Hematopoietic multipotent progenitor cell treated with erythropoietin and hydrocortisone succinate and interleukin-3 and kit ligand, for 8 days (in vitro differentiated cells): ENCODE measurements around the gene CCDC24.

Experiments
- DNase-seq: peaks from one replicate; pipeline ENCODE4 v3.0.0-alpha.2; 2015

The CCDC24 gene

GRCh38 chr1:44000122-44000665 is 8.8 kb downstream of the CCDC24 start:
- no peak for DNase-seq

DNA sequence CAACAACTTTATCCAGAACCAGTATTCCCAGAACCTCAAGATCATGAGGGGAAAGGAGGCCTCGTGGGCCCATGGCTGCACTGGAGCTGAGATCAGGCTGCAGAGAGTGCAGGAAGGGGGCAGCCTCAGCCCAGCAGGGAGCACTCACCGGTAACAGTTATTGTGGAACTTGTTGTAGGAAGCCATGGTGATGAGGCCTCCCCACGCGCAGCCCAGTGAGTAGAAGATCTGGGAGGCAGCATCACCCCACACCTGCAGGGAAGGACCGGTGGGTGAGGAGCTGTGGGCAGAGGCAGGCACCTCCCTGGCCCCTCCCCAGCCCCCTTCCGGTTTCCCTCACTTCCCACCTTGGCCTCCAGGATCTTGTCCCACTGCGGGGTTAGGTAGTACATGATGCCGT is 10.8 kb downstream of the CCDC24 start:
- DNase-seq = no peak

DNA sequence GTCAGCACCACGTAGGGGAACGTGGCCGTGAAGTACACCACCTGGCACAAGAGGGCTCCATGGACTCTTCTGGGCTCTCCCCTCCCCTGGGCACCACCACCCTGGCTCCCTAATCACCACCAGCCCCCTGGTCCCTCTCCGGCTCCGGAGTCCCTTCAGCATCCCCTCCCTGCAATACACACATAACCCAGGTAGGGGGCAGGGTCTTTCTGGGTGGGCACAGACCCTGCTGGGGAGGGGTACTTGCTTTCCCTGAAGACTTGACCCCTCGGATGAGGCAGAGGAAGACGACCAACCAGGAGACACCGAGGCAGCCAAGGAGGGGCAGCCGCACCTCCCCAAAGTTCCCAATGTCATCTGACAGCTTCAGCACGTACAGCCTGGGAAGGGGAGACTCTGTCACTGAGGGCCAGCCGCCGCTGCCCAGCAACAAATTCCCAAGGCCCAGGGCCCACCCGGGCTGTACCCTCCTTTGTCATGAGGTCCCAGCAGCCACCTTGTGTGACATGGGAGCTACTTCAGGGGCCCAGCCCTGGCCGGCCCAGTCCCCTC is 11.3 kb downstream of the CCDC24 start:
- no peak for DNase-seq

- no peak for DNase-seq
Observed at GRCh38 chr1:44008259-44008658, 16.9 kb downstream of the CCDC24 start.

GRCh38 chr1:44010935-44011471 is 19.6 kb downstream of the CCDC24 start:
- no peak for DNase-seq

DNA sequence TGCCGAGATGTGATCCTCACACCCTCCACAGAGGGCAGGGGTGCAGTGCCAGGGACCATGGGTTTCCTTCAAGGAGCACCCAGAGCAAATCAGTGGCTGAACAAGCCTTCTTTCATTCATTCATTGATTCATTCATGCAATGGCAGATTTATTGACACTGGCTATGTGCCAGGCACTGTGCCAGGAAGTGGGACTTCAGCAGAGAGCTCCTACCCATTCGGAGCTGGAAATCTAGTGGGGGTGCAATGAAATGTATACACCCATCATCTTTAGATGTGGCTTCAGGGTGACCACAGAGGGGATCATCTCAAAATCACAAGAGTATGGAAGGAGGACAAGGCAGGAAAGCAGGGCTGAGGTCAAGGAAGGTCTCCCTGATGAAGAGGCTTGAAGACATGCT is 21.0 kb downstream of the CCDC24 start:
- no peak for DNase-seq

DNA sequence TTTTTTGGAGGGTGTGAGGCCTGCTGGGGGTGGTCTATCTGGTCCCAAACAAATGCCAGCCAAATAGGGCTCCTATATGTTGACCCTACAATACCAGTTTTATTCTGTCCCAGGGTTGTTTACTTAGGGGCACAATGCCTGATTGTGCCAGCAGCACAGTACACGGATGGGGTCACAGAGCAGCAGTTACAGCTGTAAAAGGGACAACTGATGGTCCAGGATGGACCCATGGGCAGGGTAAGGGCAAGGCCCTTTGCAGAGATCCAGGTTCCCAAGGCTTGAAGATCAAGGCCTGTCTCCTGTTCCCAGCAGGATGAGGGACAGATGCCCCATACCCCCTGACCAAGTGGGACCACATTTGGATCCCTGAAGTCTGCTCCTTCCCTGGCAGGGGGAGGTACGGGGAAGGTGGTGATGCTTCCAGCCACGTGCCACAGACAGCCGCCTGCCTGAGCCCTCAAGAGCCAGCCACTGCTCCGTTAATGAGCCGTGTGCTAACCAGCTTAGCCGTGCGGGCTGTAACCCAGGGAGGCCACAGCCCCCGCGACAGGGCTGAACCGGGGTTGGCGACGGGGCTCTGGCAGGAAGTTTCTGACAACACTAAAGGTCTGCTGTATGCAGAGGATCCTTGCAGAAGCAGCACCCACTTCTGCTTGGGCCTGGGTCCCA is 21.7 kb downstream of the CCDC24 start:
- DNase-seq = no peak

DNA sequence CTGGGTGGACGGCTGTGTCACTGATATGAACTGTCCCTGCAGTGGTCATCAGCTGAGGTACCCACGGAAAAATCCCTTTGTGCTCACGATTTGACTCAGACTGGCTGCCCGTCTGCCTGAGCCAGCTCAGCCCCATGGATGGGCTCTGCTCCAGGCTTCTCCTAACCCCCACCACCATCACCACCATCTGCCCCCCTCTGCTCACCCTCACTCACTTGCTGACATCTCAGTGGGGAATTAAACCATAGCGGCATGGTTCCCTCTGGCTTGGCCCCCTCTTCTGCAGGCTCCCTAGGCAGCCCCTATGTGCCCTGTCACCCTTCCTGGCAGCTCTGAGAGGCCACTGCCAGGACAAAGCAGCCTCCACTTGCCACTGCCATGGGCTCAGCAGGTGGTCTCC is 22.6 kb downstream of the CCDC24 start:
- no peak for DNase-seq

DNA sequence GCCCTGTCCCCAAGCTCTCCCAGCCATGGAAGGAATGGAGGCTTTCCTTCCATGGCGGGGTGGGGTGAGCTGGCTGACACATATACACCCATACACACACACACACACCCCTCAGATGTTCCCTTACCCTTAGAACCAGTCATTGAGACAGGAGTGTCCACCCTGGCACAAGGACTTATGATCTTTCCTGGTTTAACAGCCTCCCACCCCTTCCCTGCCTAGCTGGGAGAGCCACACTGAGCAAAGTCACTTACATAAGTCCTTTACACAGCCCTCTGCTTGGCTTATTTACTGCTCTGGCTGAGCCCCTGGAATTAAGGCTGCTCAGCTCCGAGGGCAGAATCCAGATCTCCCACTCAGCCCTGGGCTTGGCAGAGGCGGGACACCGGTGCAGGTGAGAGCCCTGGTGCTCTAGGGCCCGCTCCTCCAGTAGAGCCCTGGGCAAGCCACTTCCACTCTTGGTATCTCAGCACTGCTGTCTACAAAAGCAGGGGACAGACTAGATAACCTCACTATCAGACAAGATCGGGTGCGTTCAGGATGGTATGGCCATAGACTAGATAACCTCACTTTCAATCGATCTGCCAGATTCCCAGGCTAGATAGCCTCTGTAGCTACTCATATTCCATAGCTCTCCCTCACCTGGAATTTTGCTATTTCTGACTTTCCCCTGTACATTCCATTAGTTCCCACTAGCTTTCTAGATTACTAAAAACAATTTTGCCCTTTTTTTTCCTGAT is 23.1 kb downstream of the CCDC24 start:
- DNase-seq = no peak

- no peak for DNase-seq
Observed at GRCh38 chr1:44015206-44015605, 23.8 kb downstream of the CCDC24 start.

GRCh38 chr1:44016041-44016889 is 24.9 kb downstream of the CCDC24 start:
- no peak for DNase-seq

DNA sequence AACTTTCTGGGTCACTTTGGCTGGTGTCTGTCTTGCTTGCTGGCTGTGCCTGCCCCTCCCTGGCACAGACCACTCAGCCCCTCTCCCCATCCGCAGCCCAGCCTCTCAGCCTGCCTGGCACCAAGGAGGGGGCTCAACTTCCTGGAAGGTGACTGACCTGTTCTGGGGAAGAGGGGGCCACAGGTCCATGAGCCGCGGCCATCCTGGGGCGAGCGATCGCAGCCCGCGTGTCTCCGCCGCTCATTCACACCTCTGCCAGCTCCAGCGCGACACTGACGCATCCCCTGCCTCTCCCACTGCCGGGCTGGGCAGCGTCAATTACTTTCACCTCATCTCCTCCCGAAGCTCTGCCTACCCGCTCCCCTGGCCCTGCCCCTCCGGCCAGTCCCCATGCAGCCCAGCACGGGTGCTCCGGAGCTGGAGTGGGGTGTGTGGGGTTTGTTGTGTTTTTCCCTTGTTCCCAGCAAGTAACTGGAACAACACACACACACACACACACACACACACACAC is 25.5 kb downstream of the CCDC24 start:
- no peak for DNase-seq

DNA sequence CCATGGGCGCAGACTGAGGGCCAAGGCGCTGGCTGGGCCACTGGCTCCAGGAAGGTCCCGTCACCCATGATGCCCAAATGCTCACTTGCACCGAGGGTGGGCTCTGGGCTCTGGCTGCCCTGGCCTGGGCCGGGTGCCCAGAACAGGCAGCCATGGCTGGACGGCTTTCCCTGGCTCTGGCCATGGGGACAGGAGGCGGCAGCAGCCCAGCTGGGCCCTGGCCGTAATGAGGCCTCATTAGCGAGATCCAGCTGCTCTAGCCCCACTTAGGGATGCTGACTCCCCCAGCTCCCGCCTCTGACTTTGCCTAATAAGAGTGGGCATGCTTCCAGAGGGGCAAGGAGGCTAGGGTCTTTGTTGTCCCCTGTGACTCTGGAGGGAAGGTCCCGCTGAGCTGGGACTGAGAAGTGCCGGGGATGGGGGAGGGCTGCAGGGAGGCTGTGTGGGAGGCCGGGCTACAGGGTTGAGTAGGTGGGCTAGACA is 28.1 kb downstream of the CCDC24 start:
- no peak for DNase-seq

GRCh38 chr1:44020464-44020863 is 29.1 kb downstream of the CCDC24 start:
- no peak for DNase-seq

DNA sequence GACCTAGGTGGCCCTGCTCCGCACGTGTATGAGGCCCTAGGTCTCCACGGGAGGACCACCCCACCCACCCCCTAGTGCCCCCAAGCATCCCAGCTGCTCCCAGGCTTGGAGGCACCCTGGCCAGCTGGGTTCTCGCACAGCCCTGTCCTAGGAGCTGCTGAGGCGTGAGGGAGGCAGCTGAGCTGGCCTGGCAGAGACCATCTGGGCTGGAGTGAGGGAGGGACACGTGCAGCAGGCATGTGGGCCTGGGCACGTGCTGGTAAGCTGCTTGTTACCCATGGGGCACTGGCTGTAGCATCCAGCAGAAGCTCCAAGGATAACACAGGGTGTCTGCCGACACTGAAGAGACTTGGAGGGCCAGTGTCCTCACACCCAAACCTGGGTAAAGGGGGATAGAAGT is 29.8 kb downstream of the CCDC24 start:
- no peak for DNase-seq

- no peak for DNase-seq
Observed at GRCh38 chr1:44021581-44022321, 30.4 kb downstream of the CCDC24 start.

DNA sequence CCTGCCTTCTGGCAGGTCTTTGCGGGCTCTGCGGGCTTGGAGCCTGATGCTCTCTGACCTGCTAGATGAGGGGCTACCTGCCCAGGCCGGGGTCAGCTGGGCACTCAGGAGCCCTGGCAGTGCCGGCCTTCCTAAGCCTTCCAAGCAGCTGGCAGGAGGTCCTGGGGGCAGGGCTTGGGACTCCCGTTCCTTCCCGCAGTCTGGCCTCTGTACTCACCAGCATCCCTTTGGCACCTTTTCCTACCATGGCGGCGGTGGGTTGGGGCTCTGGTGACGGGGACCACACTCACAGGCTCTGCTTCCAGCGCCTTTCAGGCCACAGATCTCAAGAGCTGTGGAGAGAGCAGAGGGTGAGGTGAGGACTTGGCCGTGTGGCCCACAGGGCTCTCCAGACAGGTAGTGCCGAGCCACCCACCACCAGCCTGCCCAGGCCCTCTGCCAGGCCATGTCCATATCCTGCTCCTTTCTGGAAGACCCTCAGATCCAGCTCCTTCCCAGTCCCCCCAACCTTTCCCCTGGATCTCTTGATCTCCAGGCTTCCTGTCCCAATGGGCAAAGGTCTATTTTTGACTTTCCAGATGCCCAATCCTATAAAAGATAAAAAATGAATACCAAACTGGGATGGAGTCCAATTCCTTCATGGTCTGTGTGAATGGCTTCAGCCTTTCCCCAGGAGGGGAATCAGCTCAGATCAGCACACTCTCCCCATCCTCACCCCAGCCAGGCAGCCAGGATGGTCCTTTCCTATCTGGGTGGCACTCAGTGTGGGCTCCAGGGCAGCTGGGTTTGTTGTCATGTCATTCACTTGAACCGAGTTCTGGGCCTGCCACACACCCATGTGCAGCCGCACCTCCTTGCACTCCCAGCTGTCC is 32.9 kb downstream of the CCDC24 start:
- no peak for DNase-seq

- DNase-seq = no peak
Observed at GRCh38 chr1:44024903-44025525, 33.6 kb downstream of the CCDC24 start.

GRCh38 chr1:44025816-44026215 is 34.4 kb downstream of the CCDC24 start:
- no peak for DNase-seq

- no peak for DNase-seq
Observed at GRCh38 chr1:44027320-44027719, 35.9 kb downstream of the CCDC24 start.
